HG02970 (cell line): ENCODE measurements around the gene LOXL1.

ENCODE experiments used
- ATAC-seq: cut with Tn5 transposase; IDR thresholded peaks from one replicate; pipeline ENCODE4 v1.9.1; 2021; ENCODE audit warnings: mild to moderate bottlenecking, moderate library complexity, moderate number of reproducible peaks; ENCODE audit not compliant: unreplicated experiment, low FRiP score

The LOXL1 gene, protein sequence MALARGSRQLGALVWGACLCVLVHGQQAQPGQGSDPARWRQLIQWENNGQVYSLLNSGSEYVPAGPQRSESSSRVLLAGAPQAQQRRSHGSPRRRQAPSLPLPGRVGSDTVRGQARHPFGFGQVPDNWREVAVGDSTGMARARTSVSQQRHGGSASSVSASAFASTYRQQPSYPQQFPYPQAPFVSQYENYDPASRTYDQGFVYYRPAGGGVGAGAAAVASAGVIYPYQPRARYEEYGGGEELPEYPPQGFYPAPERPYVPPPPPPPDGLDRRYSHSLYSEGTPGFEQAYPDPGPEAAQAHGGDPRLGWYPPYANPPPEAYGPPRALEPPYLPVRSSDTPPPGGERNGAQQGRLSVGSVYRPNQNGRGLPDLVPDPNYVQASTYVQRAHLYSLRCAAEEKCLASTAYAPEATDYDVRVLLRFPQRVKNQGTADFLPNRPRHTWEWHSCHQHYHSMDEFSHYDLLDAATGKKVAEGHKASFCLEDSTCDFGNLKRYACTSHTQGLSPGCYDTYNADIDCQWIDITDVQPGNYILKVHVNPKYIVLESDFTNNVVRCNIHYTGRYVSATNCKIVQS

DNA sequence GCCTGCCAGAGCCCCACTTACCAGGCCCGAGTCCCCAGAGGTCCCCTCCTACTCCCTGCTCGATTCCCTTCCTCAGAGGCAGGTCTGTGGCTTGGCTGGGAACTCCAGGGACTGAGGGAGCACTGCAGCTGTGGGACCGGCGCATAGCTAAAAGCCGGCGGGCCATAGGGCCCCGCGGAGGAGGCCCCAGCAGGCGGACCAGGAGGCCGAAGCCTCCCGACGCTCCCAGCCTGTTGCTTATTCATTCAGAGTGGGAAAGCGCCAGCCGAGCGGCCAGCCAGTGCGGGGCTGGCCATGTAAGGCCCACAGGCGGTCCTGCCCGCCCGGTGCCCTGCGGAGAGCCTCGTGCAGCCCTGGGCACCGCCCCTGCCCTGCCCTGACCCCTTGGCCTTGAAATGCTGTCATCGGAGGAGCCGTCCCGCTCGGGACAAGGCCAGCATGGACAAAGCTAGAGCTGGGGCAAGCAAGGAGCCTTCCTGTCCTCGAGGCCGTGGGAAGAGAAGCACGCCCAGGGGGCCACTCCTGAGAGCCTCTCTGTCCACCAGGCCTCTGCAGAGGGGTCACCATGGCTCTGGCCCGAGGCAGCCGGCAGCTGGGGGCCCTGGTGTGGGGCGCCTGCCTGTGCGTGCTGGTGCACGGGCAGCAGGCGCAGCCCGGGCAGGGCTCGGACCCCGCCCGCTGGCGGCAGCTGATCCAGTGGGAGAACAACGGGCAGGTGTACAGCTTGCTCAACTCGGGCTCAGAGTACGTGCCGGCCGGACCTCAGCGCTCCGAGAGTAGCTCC lies at the start of gene LOXL1:
Gene LOXL1, plus strand, starts transcription at position 244 of the 784 bp plus-strand sequence. Its CDS starts 322 bp downstream, at position 566.
- ATAC-seq = no peak

- ATAC-seq = no peak
Measured at GRCh38 chr15:73879426-73879825, 46.8 kb upstream of the LOXL1 start.

- no peak for ATAC-seq
Measured at GRCh38 chr15:73881579-73882320, 44.5 kb upstream of the LOXL1 start.

GRCh38 chr15:73882761-73883419 lies 43.4 kb upstream of the LOXL1 start:
- no peak for ATAC-seq

DNA sequence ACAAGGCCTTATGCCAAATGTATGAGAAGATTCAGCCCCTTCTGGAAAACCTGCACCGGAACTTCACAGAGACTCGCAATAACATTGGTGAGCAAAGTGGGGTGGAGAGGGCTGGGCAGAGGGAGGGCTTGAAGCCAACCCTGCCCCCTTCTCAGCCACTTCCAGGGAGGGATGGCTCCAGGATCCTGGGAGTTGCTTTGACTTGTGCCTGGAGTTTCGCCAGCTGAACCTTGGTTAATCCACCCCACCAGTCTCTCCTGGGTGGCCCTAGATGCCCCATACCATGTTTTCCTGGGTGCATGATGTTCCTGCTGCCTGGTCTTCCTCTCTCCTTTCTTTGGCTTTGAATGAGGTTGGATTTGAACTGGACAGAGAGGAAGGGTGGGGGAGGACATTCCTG lies 42.1 kb upstream of the LOXL1 start:
- ATAC-seq = no peak

DNA sequence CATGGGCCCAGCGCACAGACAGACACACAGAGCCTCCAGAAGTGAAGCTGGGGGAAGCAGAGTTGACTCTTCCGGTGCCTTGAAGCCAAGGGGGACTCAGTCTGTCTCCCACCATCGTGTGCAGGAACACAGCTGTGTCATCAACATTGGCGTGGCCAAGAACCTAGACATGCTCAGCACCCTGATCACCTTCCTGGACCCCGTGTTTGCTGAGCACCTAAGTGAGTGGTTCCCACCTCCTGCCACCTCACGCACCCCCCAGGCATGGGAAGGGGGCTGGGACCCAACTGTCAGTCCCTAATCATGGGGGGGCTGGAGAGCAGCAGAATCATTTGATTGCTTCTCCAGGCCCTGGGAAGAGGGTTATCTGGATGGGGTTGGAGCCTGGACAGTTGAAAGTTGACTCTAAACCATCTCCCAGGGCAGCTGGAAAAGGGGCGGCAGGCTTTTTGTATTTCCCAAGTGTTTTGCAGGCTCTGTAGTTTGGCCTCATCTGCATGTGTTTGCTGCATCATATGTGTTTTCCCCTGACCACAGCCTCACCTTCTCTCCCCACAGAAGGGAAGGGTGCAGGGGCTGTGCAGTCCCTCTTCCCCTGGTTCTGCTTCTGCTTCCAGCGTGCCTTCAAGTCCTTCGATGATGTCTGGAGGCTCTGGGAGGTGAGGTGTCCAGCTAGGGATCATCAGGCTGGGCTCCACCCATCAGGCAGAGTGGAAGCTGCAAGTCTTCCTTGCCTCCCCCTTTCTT lies 40.1 kb upstream of the LOXL1 start:
- ATAC-seq = no peak

DNA sequence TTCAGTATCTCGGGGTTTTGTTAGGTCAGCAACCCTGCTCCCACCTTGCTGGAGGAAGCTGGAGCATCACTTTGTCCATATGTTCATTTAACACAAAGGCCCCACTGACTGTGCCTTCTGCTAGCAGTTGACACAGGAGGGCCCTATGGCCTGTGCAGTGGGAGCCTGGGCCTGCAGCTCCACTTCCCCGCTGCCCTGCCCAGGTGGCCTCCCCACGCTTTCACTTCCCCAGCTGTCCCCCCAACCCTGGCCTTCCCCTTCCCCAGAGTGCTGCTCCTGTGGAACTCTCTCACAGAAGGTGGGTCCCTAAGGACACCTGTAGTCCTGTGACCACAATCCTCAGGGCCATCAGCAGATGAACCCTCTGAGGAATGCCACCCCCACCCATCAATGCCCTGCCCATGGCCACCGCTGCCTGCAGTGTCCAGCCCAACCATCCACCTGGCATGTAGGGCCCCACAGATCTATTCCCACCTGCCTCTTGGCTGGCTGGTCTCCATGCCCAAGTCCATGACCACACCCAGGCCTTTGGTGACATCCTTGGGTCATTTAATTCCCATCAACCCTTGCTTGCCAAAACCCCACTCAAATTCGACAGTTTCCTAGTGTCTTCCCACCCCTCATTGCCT lies 39.4 kb upstream of the LOXL1 start:
- ATAC-seq = no peak

DNA sequence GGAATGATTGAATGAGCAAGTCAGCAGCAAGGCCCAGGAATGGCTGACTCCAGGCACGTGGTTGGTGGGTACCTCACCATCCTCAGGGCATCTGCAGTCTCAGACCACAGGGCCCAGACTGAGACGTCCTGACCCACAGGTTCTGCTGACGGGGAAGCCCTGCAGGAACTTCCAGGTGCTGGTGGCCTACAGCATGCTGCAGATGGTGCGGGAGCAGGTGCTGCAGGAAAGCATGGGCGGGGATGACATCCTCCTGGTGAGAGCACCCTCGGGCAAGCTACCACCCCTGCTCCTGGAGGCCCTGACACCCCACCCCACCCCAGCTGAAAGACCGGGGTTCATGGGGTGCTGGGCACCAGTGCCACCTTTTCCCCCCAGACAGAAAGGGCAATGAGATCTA lies 38.8 kb upstream of the LOXL1 start:
- no peak for ATAC-seq

DNA sequence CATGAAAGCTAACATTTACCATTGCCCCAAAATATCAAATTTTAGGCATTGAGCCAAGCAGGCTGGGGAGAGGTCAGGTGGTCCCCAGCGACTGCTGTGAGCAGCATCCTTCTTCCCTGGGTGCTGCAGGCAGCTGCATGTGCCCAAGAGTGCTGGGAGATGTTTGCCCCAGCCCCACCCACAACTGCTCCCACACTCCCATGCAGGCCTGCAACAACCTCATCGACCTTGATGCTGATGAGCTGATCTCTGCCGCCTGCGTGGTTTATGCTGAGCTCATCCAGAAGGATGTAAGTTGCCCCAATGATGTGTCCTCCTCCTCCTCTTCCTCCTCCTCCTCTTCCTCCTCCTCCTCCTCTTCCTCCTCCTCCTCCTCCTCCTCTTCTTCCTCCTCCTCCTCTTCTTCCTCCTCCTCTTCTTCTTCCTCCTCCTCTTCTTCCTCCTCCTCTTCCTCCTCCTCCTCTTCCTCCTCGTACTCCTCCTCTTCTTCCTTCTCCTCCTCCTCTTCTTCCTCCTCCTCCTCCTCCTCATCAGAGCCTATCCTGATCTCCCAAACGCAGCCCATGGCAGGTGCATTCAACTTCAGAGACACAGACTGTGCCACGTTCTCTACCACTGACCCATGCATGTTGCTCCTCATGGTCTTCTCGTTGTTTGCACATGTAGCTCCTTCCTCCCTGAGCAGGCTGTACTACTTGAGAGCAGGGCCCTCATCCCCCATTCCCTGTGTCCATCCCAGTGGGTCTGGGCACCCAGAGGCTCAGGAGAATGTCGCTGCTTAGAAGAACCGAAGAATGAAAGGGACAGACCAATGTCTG lies 37.8 kb upstream of the LOXL1 start:
- ATAC-seq = no peak

DNA sequence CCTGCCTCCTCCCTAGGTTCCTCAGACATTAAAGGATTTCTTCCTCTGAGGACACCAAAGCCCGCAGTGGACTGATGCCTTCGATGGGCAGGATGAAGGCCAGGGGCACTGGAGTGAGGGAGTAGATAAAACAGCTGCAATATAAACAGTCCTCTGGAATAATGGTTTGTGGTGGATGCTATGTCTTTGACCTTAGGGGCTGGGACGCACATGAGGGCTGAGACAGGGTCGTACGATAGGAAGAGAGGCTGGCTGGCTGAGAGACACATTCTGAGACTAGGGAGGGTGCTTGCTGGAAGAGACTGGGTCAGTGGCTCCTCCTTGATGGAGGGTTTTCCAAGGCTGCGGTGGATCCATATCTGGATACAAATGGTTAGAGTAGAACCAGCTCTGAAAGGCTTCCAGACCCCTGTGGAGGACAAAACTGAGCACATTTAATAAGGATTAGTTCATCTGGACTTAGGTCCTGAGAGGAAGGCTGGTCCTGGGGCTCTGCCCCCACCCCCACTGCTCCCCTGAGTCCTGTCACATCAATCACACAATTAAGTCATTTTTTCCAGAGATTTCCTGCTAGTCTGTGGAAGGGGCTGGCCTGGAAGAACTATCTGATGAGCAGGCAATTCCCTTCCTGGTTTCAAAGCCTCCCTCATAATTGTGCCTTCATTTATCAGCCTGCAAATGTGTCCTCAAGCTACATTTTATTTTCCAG lies 37.1 kb upstream of the LOXL1 start:
- ATAC-seq = no peak

GRCh38 chr15:73889762-73890124 lies 36.5 kb upstream of the LOXL1 start:
- no peak for ATAC-seq

- no peak for ATAC-seq
Measured at GRCh38 chr15:73891328-73892315, 34.6 kb upstream of the LOXL1 start.

DNA sequence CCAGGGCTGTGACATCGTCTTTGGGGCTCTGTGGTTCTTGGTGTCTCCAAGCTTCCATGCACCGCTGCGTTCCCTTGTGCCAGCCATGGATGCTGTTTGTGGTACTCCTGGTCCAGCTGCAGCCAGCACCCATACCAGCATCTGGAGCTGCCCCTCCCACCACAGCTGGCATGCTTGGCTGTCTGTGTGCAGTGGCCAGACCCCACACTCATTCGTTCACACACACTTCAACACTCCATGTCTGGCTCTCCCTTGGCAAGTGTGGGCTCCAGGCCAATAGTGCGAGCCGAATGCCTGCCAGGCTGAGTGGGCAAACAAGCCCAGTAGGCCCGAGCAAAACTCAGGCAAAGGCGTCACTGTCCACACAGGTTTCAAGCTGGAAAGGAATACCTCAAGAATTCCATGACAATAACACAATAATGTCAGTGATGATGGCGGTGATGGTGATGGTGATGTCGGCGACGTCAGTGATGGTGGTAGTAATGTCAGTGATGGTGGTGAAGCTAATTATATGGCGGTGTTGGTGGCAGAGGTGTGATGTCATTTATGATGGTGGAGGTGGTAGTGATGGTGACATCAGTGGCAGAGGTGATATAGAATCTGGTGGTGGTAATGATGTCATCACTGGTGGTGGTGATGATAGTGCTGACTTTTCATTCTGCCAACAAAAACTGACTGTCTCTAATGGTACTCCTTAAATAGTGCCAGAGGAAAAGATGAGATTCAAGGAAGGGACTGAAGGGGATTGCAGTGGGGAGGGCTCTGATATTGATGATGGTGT lies 33.6 kb upstream of the LOXL1 start:
- ATAC-seq = no peak

- no peak for ATAC-seq
Measured at GRCh38 chr15:73894133-73894814, 32.0 kb upstream of the LOXL1 start.
